HG03103 (cell line): ENCODE results near the gene IMMP2L.

Experiments
- ATAC-seq: cut with Tn5 transposase; IDR thresholded peaks from one replicate; pipeline ENCODE4 v1.9.1; 2021; ENCODE audit warnings: low read depth; ENCODE audit not compliant: unreplicated experiment

IMMP2L gene

GRCh38 chr7:110856704-110857103 lies 705.6 kb downstream of the IMMP2L start:
- no peak for ATAC-seq

GRCh38 chr7:110854651-110855050 lies 707.6 kb downstream of the IMMP2L start:
- ATAC-seq: no peak

GRCh38 chr7:110854166-110854565 lies 708.1 kb downstream of the IMMP2L start:
- no peak for ATAC-seq

- no peak for ATAC-seq
Measured at GRCh38 chr7:110853263-110853662, 709.0 kb downstream of the IMMP2L start.

GRCh38 chr7:110852156-110852940 lies 709.9 kb downstream of the IMMP2L start:
- no peak for ATAC-seq

- no peak for ATAC-seq
Measured at GRCh38 chr7:110850224-110850623, 712.1 kb downstream of the IMMP2L start.

GRCh38 chr7:110842796-110843195 lies 719.5 kb downstream of the IMMP2L start:
- ATAC-seq: no peak

GRCh38 chr7:110841840-110842545 lies 720.3 kb downstream of the IMMP2L start:
- ATAC-seq: no peak

GRCh38 chr7:110839866-110840265 lies 722.4 kb downstream of the IMMP2L start:
- no peak for ATAC-seq

- ATAC-seq: no peak
Measured at GRCh38 chr7:110835849-110836248, 726.4 kb downstream of the IMMP2L start.

- ATAC-seq: no peak
Measured at GRCh38 chr7:110835218-110835617, 727.1 kb downstream of the IMMP2L start.

- ATAC-seq: no peak
Measured at GRCh38 chr7:110831419-110831818, 730.9 kb downstream of the IMMP2L start.

- no peak for ATAC-seq
Measured at GRCh38 chr7:110830778-110831177, 731.5 kb downstream of the IMMP2L start.

- no peak for ATAC-seq
Measured at GRCh38 chr7:110827936-110828335, 734.4 kb downstream of the IMMP2L start.

GRCh38 chr7:110827287-110827855 lies 734.9 kb downstream of the IMMP2L start:
- ATAC-seq: no peak

- no peak for ATAC-seq
Measured at GRCh38 chr7:110813986-110814385, 748.3 kb downstream of the IMMP2L start.

GRCh38 chr7:110809832-110810231 lies 752.5 kb downstream of the IMMP2L start:
- no peak for ATAC-seq

- ATAC-seq: no peak
Measured at GRCh38 chr7:110808361-110808760, 753.9 kb downstream of the IMMP2L start.

- ATAC-seq: no peak
Measured at GRCh38 chr7:110804501-110804900, 757.8 kb downstream of the IMMP2L start.

- ATAC-seq: no peak
Measured at GRCh38 chr7:110803602-110804143, 758.6 kb downstream of the IMMP2L start.

- ATAC-seq: peak; percentile 64
Measured at GRCh38 chr7:110801502-110801901, 760.8 kb downstream of the IMMP2L start.
